Uterus (tissue), 2 donors: Measurements from ENCODE around the gene KCNA10.

Experiments used
- POLR2A ChIP-seq, 2 donors: fragments of 450-650 bp; IDR thresholded peaks; one replicate each; pipeline ENCODE4 v1.6.1; 2016; ENCODE audit warnings: antibody characterized with exemption in 2 of 2, mild to moderate bottlenecking in 1 of 2, moderate library complexity in 1 of 2
- TF ChIP-seq, protein P1 (sequence below), 4 experiments: fragments of 200-600 bp in 2 of 4; fragments of 450-650 bp in 2 of 4; sonication (generic) in 2 of 4; IDR thresholded peaks; one replicate each; pipeline ENCODE4 v1.5.1; 2016 to 2019; ENCODE audit warnings: antibody characterized with exemption in 4 of 4, mild to moderate bottlenecking in 2 of 4, moderate library complexity in 1 of 4

DNA sequence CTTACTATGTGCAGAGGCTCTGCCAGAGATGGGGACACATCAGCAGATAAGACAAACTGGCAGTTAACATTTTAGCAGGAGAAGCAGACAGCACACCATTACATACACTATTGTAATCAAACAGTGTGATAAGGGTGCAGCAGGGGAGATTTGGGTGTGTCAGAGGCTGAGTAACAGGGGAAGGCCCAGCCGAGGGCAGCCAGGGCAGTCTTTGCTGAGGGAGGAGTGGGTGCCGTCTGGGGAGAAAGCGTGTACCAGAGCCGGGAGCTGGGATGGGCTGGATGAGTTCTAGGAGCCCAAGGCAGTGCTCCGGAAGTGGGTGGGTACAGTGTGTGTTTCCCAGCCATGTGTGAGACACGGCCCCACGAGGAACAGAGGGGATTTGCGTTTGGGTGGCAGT is 31.2 kb downstream of the KCNA10 start:
- TF ChIP-seq, protein P1, sequence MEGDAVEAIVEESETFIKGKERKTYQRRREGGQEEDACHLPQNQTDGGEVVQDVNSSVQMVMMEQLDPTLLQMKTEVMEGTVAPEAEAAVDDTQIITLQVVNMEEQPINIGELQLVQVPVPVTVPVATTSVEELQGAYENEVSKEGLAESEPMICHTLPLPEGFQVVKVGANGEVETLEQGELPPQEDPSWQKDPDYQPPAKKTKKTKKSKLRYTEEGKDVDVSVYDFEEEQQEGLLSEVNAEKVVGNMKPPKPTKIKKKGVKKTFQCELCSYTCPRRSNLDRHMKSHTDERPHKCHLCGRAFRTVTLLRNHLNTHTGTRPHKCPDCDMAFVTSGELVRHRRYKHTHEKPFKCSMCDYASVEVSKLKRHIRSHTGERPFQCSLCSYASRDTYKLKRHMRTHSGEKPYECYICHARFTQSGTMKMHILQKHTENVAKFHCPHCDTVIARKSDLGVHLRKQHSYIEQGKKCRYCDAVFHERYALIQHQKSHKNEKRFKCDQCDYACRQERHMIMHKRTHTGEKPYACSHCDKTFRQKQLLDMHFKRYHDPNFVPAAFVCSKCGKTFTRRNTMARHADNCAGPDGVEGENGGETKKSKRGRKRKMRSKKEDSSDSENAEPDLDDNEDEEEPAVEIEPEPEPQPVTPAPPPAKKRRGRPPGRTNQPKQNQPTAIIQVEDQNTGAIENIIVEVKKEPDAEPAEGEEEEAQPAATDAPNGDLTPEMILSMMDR (IDR thresholded peaks at IDR 0.05), result no peak
- no peak for TF ChIP-seq POLR2A (IDR thresholded peaks at IDR 0.05)
